Neural cell (in vitro differentiated cells): Measurements from ENCODE around the gene GNLY.

Experiments
- EP300 ChIP-seq: fragments of 450-650 bp; conservative IDR thresholded peaks from 2 replicates; pipeline ENCODE4 v1.6.1; 2014; ENCODE audit warnings: antibody characterized with exemption, mild to moderate bottlenecking, moderate library complexity; ENCODE audit not compliant: poor library complexity, severe bottlenecking
- EZH2 ChIP-seq: fragments of 200-600, 300-800 bp; shearing (Covaris generic), sonication (generic); IDR thresholded peaks from 2 replicates; pipeline ENCODE4 v1.6.1; 2014; ENCODE audit warnings: antibody characterized with exemption, low read length, borderline replicate concordance, mild to moderate bottlenecking; ENCODE audit not compliant: insufficient read depth, poor library complexity, severe bottlenecking
- MXI1 ChIP-seq: fragments of 450-650 bp; conservative IDR thresholded peaks from 2 replicates; pipeline ENCODE4 v1.6.1; 2014; ENCODE audit warnings: antibody characterized with exemption, mild to moderate bottlenecking; ENCODE audit not compliant: poor library complexity, severe bottlenecking
- POLR2AphosphoS5 ChIP-seq: IDR thresholded peaks from 2 replicates; pipeline ENCODE4 v1.6.1; 2012
- RAD21 ChIP-seq: fragments of 450-650 bp; conservative IDR thresholded peaks from 2 replicates; pipeline ENCODE4 v1.6.1; 2014; ENCODE audit warnings: antibody characterized with exemption, mild to moderate bottlenecking, moderate library complexity
- TAF1 ChIP-seq: IDR thresholded peaks from 2 replicates; pipeline ENCODE4 v1.6.1; 2012; ENCODE audit warnings: low read depth
- TF ChIP-seq, protein P1 (sequence below): fragments of 450-650 bp; IDR thresholded peaks from 2 replicates; pipeline ENCODE4 v1.5.1; 2014; ENCODE audit warnings: antibody characterized with exemption, mild to moderate bottlenecking, moderate library complexity; ENCODE audit not compliant: poor library complexity, severe bottlenecking
- TF ChIP-seq, protein P2 (sequence below): IDR thresholded peaks from 2 replicates; pipeline ENCODE4 v1.6.1; 2012; ENCODE audit warnings: borderline replicate concordance

DNA sequence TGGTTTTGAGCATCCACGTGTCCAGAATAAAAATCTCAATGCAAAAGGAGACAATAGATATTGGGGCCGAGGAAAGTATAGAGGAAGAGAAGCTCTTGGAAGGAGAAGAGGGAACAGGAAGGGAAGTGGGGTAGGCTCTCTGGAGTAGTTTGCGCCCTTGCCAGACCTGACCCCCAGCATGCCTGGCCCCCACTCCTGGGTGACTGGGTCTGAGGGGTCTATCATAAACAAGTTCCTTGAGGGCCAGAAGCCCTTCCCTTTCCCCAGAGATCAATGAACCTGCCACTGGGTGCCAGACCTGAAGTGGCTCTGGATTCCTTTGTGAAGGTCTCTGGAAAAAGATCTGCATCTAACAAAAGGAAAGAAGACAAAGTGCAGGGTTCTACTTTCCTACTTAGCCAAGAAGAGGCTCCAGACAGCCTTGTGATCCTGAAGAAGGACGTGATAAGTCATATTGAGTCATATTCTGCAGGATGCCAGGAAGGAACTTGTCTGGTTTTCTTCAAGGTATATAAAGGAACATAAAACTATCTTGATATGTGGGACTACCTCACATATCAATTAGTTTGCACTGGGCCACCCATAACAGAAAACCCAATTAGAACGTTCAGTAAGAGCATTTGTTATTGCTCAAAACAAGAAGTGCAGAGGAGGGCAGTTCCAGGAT, 40.9 kb downstream of the GNLY start:
- TF ChIP-seq, protein P1, sequence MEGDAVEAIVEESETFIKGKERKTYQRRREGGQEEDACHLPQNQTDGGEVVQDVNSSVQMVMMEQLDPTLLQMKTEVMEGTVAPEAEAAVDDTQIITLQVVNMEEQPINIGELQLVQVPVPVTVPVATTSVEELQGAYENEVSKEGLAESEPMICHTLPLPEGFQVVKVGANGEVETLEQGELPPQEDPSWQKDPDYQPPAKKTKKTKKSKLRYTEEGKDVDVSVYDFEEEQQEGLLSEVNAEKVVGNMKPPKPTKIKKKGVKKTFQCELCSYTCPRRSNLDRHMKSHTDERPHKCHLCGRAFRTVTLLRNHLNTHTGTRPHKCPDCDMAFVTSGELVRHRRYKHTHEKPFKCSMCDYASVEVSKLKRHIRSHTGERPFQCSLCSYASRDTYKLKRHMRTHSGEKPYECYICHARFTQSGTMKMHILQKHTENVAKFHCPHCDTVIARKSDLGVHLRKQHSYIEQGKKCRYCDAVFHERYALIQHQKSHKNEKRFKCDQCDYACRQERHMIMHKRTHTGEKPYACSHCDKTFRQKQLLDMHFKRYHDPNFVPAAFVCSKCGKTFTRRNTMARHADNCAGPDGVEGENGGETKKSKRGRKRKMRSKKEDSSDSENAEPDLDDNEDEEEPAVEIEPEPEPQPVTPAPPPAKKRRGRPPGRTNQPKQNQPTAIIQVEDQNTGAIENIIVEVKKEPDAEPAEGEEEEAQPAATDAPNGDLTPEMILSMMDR: no peak
- no peak for TF ChIP-seq EZH2
- TF ChIP-seq MXI1: no peak
- TF ChIP-seq POLR2AphosphoS5: no peak
- no peak for TF ChIP-seq TAF1
- TF ChIP-seq, protein P2, sequence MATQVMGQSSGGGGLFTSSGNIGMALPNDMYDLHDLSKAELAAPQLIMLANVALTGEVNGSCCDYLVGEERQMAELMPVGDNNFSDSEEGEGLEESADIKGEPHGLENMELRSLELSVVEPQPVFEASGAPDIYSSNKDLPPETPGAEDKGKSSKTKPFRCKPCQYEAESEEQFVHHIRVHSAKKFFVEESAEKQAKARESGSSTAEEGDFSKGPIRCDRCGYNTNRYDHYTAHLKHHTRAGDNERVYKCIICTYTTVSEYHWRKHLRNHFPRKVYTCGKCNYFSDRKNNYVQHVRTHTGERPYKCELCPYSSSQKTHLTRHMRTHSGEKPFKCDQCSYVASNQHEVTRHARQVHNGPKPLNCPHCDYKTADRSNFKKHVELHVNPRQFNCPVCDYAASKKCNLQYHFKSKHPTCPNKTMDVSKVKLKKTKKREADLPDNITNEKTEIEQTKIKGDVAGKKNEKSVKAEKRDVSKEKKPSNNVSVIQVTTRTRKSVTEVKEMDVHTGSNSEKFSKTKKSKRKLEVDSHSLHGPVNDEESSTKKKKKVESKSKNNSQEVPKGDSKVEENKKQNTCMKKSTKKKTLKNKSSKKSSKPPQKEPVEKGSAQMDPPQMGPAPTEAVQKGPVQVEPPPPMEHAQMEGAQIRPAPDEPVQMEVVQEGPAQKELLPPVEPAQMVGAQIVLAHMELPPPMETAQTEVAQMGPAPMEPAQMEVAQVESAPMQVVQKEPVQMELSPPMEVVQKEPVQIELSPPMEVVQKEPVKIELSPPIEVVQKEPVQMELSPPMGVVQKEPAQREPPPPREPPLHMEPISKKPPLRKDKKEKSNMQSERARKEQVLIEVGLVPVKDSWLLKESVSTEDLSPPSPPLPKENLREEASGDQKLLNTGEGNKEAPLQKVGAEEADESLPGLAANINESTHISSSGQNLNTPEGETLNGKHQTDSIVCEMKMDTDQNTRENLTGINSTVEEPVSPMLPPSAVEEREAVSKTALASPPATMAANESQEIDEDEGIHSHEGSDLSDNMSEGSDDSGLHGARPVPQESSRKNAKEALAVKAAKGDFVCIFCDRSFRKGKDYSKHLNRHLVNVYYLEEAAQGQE: no peak
- no peak for TF ChIP-seq RAD21
- TF ChIP-seq EP300: no peak
